Epidermal melanocyte (primary cell): ENCODE data around the gene HIRIP3.

Experiments
- DNase-seq: peaks from one replicate; pipeline ENCODE4 v3.0.0; 2011; ENCODE audit warnings: low spot score; ENCODE audit not compliant: insufficient read length

HIRIP3 gene

GRCh38 chr16:30000735-30001631, 5.6 kb upstream of the HIRIP3 start:
- no peak for DNase-seq

DNA sequence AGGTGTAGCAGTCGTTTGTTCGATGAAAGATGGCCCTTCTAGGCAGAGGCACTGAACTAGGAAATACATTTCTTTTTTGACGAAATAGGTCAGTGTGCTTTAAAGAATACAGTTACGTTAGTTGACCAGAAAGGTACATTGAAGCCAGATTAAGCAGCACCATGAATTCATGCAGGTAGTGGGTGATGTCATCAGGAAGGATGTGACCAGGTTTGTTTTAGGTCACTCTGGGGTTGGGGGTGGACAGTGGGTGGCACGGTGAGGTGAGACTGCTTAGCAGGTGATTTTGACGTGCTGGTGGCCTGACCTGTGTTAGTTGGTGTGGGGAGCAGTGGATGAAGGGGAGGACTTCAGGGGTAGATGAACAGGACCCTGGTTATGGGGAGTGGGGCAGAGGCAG, 4.2 kb upstream of the HIRIP3 start:
- no peak for DNase-seq

DNA sequence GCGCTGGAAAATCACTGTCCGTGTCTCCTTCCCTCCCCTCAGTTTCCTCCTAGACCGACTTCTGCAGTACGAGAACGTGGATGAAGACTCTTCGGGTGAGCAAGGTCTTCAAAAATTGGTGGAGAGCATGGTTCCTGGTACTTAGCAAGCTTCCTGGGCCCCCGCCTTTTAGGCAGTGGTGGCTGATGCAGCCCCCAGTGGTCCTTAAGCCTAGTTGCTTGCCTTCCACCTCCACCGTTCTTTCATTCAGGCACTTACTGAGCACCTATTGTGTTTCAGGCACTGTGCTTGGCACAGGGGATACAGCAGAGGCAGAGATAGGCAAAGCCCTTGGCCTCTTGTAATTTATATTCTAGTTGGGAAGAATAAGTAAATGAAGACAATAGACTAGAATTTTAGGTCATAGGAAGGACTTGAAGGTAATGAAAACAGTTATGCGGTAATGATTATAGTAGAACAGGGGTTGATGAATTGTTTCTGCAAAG, 1.4 kb upstream of the HIRIP3 start:
- no peak for DNase-seq

DNA sequence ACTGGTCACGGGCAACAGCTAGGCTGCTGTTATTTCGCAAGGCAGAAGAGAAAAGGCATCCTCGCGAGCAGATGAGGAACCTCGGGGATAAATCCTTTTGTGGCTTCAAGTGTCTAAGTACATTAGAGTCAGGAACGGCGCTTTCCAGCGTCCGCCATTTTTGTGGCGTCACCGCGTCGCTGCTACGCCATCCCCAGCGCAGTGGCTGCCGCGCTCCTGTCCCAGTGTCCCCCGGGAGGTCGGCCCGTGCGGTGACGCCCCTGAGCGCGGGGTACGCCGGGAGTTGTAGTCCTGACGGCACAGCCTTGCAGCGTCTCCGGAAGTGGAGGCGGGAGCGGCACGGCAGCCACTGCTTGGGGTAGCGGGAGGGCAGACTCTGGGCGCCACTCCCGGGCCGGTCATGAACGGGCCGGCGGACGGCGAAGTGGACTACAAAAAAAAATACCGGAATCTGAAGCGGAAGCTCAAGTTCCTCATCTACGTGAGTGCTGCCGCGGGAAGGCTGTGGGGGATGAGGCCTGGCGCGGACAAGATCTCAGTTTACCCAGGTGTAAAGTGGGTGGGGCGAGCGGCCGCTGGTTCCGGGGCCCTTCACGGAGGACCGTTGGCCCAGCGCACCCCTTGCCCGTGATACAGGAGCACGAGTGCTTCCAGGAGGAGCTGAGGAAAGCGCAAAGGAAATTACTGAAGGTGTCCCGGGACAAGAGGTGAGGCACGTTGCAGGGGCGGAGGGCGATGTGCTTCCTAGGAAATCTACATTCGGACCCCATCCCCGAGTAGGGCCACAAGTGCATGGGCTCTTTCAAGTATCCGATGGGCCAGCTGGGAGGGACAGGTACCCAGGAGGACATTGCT, 721 bp upstream of the HIRIP3 start, which contains the start of gene INO80E:
Gene INO80E, plus strand, starts transcription at position 331 of the 855 bp plus-strand sequence. Its CDS starts 70 bp downstream, at position 401.
- DNase-seq: peak; percentile 98

DNA sequence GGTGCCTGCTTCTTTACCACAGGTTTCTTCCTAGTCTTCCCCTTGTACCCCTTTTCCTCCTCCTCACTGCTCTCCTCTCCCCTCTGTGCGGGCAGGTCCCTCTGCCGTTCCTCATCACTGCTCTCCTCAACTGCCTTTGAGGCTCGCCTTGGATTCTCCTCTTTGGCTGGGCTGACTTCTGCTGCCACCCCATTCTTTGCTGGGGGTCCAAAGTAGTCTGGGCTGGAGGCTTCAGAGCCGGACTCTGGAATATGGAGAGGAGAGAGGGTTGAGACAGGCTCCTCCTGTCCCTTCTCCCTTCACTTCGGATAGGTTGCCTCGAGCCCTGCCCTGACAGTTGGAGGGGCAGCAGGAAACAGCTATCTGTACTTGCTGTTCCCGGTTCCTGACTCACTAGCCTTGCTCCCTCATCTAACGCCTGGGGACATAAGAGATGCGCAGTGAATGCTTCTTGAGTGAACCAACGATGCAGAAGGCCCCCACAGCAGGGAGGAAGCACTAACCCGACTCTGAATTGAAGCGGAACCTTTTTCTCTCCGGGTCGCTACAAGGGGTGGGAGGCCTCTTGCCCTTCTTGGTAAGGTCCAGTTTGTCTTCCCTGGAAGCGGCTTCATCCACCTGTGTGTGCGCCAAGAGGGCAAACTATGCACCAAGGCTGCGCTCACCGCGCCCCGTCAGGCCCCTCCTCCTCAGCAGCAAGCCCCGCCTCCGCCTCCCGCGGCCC, 655 bp downstream of the HIRIP3 start:
- DNase-seq: no peak

DNA sequence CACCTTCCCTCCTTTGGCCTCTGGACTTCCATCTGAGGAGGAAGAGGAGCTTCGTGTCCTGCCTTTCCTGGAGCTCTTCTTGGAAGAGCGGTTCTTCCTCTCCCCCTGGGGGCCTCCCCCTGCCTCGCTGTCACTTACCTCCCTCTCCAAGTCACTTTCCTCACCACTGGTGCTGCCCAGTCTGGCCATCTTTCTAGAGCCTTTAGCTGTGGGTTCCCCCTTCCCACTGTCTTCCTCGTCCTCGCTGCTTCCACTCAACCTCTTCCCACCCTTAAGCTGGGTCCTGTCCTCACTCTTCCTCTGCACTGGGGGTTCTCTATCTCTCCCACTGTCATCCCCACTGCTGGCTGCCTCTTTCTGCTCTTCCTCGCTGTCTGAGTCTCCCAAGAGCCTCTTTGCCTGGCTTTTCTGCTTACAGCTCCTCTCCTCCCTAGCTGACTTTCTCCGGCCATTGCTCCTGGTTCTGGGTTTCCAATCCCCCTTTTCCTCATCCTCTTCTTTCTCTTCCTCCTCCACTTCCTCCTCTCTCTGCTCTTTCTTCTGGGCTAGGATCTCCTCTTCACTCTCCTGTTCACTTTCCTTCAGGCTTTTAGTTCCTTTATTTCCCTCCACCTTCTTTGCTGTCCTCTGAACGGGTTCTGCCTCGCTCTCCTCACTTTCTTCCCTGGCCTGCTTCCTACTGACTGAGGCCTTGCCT, 1.4 kb downstream of the HIRIP3 start:
- no peak for DNase-seq

DNA sequence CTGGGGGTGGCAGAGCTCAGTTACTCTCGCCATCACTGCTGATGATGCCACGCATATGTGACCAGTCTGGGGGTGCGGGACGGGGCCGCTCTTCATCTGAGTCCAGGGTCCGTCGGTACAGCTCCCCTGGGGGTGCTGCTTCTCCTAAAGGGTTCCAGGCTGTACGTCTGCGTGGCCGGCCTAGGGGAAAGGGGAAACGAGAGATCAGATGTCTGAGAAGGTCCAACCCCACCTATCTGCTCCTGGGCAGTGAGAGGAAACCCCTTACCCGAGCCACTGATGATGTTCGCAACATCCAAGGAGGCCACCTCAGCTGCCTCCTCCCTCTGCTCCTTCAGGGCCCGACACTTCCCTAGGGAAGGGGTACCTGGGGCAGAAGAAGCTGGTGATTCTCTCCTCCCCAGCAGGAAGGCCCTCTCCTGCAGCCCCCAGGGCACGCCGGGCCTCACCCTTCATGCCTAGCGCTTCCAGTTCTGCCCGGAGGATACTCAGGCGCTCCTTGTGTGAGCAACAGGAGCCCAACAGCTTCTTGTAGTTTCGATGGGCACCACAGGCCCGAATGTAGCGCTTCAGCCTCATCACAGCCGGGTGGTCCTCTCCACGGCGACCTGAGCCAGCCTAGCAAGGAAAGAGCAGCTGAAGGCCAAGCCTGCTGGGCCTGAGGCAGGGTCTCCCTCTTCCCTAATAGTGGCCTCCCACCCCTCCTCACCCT, 2.1 kb downstream of the HIRIP3 start:
- no peak for DNase-seq

- DNase-seq: peak; percentile 56
Measured at GRCh38 chr16:29992344-29992967, 3.0 kb downstream of the HIRIP3 start.

DNA sequence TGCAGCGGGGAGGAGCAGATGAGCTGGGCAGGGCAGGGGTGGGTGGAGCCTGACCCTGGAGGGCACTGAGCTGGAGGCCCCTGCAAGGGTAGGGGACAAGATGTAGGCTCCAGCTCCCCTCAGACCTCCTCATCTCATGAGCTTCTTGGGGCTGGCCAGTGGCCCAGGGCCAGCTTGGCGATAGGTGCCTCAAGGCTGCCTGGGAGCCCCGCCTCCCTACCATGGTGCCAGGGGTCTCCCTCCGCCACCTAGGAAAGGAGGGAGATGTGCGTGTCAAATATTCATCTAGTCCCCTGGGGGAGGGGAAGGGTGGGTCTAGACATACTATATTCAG, 3.9 kb downstream of the HIRIP3 start:
- no peak for DNase-seq

GRCh38 chr16:29990883-29991570, 4.4 kb downstream of the HIRIP3 start:
- no peak for DNase-seq

- DNase-seq: no peak
Measured at GRCh38 chr16:29990034-29990433, 5.4 kb downstream of the HIRIP3 start.

DNA sequence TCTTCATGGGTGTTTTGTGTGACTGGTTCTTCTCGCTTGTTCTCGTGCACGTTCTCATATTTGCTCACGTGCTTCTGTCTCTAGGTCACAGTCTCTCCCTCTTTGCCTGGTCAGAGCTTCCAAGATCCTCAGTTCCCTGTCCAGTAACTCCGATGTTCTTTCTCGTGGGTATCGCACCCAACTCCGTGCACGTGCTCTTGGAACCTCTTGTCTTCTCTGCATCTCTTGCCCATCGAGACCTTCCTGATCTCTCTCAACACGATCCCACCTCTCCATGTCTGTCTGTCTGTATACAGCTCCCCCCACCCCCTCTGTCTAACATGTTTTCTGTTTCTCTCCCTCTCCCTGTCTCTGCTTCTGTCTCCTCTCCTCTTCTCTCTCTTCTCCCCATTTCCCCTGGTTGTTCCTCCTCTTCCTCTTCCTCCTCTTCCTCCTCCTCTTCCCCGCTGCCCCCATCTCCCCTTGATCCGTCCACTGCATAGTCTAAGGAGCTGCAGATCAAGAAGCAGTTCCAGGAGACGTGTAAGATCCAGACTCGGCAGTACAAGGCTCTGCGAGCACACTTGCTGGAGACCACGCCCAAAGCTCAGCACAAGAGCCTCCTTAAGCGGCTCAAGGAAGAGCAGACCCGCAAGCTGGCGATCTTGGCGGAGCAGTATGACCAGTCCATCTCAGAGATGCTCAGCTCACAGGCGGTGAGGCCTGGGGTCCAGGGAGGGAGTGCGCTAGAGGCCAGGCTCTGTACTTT, 6.1 kb downstream of the HIRIP3 start:
- no peak for DNase-seq

DNA sequence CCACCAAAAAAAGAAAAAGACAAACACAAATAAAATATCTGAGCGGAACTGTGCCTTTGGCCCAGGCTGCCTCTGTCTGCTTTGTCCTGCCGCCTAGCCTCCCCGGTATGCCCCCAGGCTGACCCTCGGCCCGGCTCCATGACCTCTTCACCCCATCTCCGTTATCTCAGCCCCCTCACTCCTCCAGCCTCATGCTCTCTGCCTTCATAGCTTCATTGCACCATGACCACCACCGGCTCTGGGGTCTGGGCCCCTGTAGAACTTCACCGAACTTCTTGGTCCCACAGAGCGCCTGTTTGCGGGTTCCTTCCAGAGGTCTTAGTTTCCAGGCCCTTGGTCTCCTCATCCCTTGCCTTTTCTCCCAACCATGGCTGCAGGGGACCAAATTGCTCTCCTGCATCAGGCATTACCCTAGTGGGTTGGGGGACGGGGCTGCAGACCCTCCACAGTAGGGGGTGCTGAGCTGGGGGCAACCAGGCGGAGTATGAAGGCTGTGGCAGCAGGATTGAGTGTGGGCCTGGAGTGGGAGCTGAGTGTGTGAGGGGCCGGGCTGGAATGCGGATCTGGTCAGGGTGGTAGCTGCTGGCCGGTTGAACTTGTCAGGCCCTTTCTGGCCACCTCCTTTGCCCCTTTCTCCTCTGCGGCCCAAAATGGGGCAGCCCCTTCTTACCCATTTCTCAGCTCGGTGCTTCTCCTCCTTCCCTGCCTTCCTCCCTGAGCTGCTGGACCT, 6.9 kb downstream of the HIRIP3 start:
- DNase-seq: no peak

- DNase-seq: no peak
Measured at GRCh38 chr16:29987371-29988085, 7.9 kb downstream of the HIRIP3 start.

- DNase-seq: no peak
Measured at GRCh38 chr16:29986931-29987330, 8.5 kb downstream of the HIRIP3 start.

GRCh38 chr16:29986231-29986630, 9.2 kb downstream of the HIRIP3 start:
- no peak for DNase-seq

- DNase-seq: no peak
Measured at GRCh38 chr16:29985271-29985811, 10.1 kb downstream of the HIRIP3 start.
